Measurements from ENCODE around the gene CDON.

DNA sequence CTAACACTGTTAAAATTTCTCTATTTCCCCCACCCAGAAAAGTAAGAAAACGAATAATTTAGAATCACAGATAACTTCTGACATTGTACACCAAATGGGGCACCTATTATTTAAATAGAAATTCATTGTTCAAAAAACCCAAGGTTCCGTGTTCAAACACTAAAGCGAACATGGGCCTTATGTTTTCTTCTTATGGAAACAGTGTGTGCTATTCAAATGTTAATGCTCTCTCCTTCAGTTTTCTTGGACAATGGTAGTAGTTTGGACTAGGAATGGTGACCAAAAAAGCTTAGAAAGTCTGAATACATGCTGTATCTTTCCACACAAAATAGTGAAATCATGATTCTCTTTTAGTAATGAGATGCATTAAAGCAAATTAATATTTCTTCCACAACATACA lies 83.2 kb downstream of the CDON start:
- TF ChIP-seq CTCF (IDR thresholded peaks at IDR 0.05) (no peak), SIN3A (IDR thresholded peaks at IDR 0.05; ENCODE audit: borderline replicate concordance, insufficient read depth, low read depth, low read length) (no peak), POLR2AphosphoS5 (IDR thresholded peaks at IDR 0.05; ENCODE audit: low read depth, low read length) (no peak), TCF7L2 (IDR thresholded peaks at IDR 0.05; ENCODE audit: low read depth, low read length) (no peak)

Data from Panc1 (cell line).